Spleen (tissue), 11 donors: ENCODE data around the gene ARL6IP1. TPM values are rescaled to one million over a fixed set of nuclear protein-coding genes. Genes with fewer than 3 reads are reported as not detected.
A peak's percentile ranks its signal among the peaks of the same experiment; 100 is the strongest.

Experiments used
- DNase-seq: peaks from one replicate; pipeline ENCODE4 v3.0.0-alpha.2; 2020
- H3K27ac ChIP-seq, 8 donors: fragments of 200-600 bp; sonication (generic) in 7 of 8; 1 replicate in 4 of 8; 2 replicates in 4 of 8; pipeline versions ENCODE4 v1.5.0 to v1.8.0; 2016 to 2021; ENCODE audit warnings: inconsistent platforms in 4 of 8, mild to moderate bottlenecking in 4 of 8, moderate library complexity in 1 of 8
- H3K27me3 ChIP-seq, 7 donors: fragments of 200-600 bp; sonication (generic) in 6 of 7; replicated peaks in 1 of 7; 1 replicate in 4 of 7; 2 replicates in 3 of 7; pipeline versions ENCODE4 v1.5.0 to v1.8.0; 2016 to 2021; ENCODE audit warnings: inconsistent platforms in 3 of 7, mild to moderate bottlenecking in 1 of 7
- H3K36me3 ChIP-seq, 6 donors: fragments of 200-600 bp; sonication (generic) in 5 of 6; 1 replicate in 4 of 6; 2 replicates in 2 of 6; pipeline versions ENCODE4 v1.5.0 to v1.8.0; 2016 to 2021; ENCODE audit warnings: inconsistent platforms in 2 of 6
- H3K4me1 ChIP-seq, 6 donors: fragments of 200-600 bp; sonication (generic) in 5 of 6; 1 replicate in 3 of 6; 2 replicates in 3 of 6; pipeline versions ENCODE4 v1.5.0 to v1.8.0; 2016 to 2021; ENCODE audit warnings: inconsistent platforms in 3 of 6
- H3K4me3 ChIP-seq, 8 donors: fragments of 200-600 bp; sonication (generic) in 7 of 8; 1 replicate in 4 of 8; 2 replicates in 4 of 8; pipeline versions ENCODE4 v1.5.0 to v1.8.0; 2016 to 2021; ENCODE audit warnings: inconsistent platforms in 4 of 8, mild to moderate bottlenecking in 4 of 8, moderate library complexity in 2 of 8
- H3K9me3 ChIP-seq, 8 donors: fragments of 200-600 bp; sonication (generic) in 7 of 8; 1 replicate in 4 of 8; 2 replicates in 4 of 8; pipeline versions ENCODE4 v1.5.0 to v1.8.0; 2016 to 2021; ENCODE audit warnings: inconsistent platforms in 4 of 8
- CTCF ChIP-seq, 11 experiments: fragments of 200-600 bp in 7 of 11; fragments of 450-650 bp in 4 of 11; sonication (generic) in 4 of 11; IDR thresholded peaks in 8 of 11; conservative IDR thresholded peaks in 3 of 11; 1 replicate in 7 of 11; 2 replicates in 4 of 11; pipeline versions ENCODE4 v1.4.0 to v1.8.0; 2016 to 2021; ENCODE audit warnings: antibody characterized with exemption in 11 of 11, inconsistent platforms in 4 of 11, mild to moderate bottlenecking in 1 of 11
- POLR2A ChIP-seq, 3 donors: fragments of 450-650 bp; IDR thresholded peaks; one replicate each; pipeline ENCODE4 v1.5.1; 2017; ENCODE audit warnings: antibody characterized with exemption in 3 of 3, mild to moderate bottlenecking in 1 of 3
- POLR2AphosphoS5 ChIP-seq, 3 donors: sonication (generic); formaldehyde crosslinking; IDR thresholded peaks; one replicate each; pipeline ENCODE4 v1.5.1; 2017; ENCODE audit warnings: antibody characterized with exemption in 3 of 3
- WGBS, 5 donors: extraction: QIAGEN DNeasy Blood & Tissue Kit in 3 of 5; methylation state at CpG; one replicate each; pipeline versions ENCODE4 v1.1.5 to v1.1.7; 2013 to 2018; 5-methylcytosine and 5-hydroxymethylcytosine counted together
- intact Hi-C: fragments of 100-400 bp; cut with DNase I; formaldehyde crosslinking; loops from one replicate; pipeline ENCODE4 v1.15.0; 2023; ENCODE audit warnings: low total_unique reads
- polyA plus RNA-seq, 3 donors: library from polyadenylated mRNA; stranded (reverse); fragments of 200-250 nt; gene quantifications; one replicate each; pipeline ENCODE4 v1.2.1, GENCODE V29; 2013
- total RNA-seq, 7 donors: library from RNA; depleted of rRNA in 3 of 7; stranded (reverse); fragments of >200 nt in 3 of 7; fragmentation: NEBNext Ultra II Directional in 4 of 7; extraction: Animal tissue kit (Norgen Biotek cat#: 25700) in 4 of 7; gene quantifications; one replicate each; pipeline versions ENCODE4 v1.1.0 to v1.2.1, GENCODE V29; 2016 to 2021
- donor health status: healthy with polysubstance abuse.
- donor health status: DM: no; HTN: no; CAD: no; lungs with moderate emphysema.
- donor health status: DM: no; HTN: no; CAD: no.
- donor health status: Bipolar disorder and iron deficiency.
- donor health status: healthy.
- donor health status: DM: no; HTN: no; CAD: no.
- donor health status: DM: yes; HTN: yes; CAD: no.

ARL6IP1 gene
- total and polyA plus RNA-seq, 10 donors = 36.6 to 245 (median 86.8) TPM

- Histone ChIP-seq H3K36me3 (peaks cover 3 to 100% (median 87%) of the 10 kb centered on the region in 6 donors), H3K4me1 (no peaks in the 10 kb centered on the region), H3K27me3 (no peaks in the 10 kb centered on the region), H3K4me3 (no peak overlapping the region), H3K27ac (no peak overlapping the region), H3K9me3 (no peaks in the 10 kb centered on the region)
- 76 to 91% (median 79%) methylated on average over 7 of the region's 7 CpGs for WGBS, 5 donors
- TF ChIP-seq POLR2A (IDR thresholded peaks at IDR 0.05) (no peak), CTCF (IDR thresholded peaks at IDR 0.05 in 8 of 11, conservative IDR thresholded peaks at IDR 0.05 in 3 of 11) (no peak), POLR2AphosphoS5 (IDR thresholded peaks at IDR 0.05) (no peak)
- DNase-seq = no peak
- intact Hi-C loops = no loop called here
Observed at GRCh38 chr16:18841833-18842525, 40.6 kb upstream of the ARL6IP1 start.

- H3K36me3 ChIP-seq = peaks cover 6 to 100% (median 88%) of the 10 kb centered on the region in 6 donors
- no peaks in the 10 kb centered on the region for H3K9me3 ChIP-seq
- no peak for TF ChIP-seq POLR2AphosphoS5 (IDR thresholded peaks at IDR 0.05)
- no peak for TF ChIP-seq CTCF (IDR thresholded peaks at IDR 0.05 in 8 of 11, conservative IDR thresholded peaks at IDR 0.05 in 3 of 11)
- TF ChIP-seq POLR2A (IDR thresholded peaks at IDR 0.05) = no peak
- WGBS, 5 donors = 72 to 95% (median 81%) methylated on average over 6 of the region's 6 CpGs
- no peaks in the 10 kb centered on the region for H3K27me3 ChIP-seq
- no peak overlapping the region for H3K4me3 ChIP-seq
- H3K27ac ChIP-seq = peak overlapping the region in 2 of 8 donors; percentile 28 to 46
- no peak for DNase-seq
- no peaks in the 10 kb centered on the region for H3K4me1 ChIP-seq
- intact Hi-C loops = no loop called here
Observed at GRCh38 chr16:18839555-18839954, 38.2 kb upstream of the ARL6IP1 start.

DNA sequence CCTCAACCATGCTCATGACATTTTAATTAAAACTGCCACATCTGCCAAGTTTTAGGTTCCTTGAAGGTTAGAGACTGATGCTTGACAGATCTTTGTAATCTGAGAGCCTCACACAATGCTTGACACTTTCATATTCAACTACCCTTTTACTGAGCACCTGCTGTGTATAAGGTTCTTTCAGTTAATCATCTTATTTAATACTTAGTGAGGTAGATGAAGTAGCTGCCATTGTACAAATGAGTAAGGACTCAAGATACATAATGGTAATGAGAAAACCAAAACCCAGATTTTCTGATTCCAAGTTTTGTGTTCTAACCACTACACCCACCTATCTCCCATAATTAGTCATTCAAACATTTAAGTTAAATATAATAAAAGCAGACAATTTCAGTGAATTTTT lies 35.4 kb upstream of the ARL6IP1 start:
- intact Hi-C loops = no loop called here
- no peaks in the 10 kb centered on the region for H3K4me1 ChIP-seq
- no peak for DNase-seq

More for the DNA sequence above, 35.4 kb upstream of the ARL6IP1 start:
- Histone ChIP-seq H3K36me3 (peaks cover 10 to 100% (median 95%) of the 10 kb centered on the region in 6 donors), H3K4me3 (no peak overlapping the region), H3K27ac (no peak overlapping the region), H3K27me3 (no peaks in the 10 kb centered on the region), H3K9me3 (no peaks in the 10 kb centered on the region)
- TF ChIP-seq POLR2AphosphoS5 (IDR thresholded peaks at IDR 0.05) (no peak), POLR2A (IDR thresholded peaks at IDR 0.05) (no peak), CTCF (IDR thresholded peaks at IDR 0.05 in 8 of 11, conservative IDR thresholded peaks at IDR 0.05 in 3 of 11) (no peak)
